Measurements from ENCODE around the gene SMIM12. TPM values are rescaled to one million over a fixed set of nuclear protein-coding genes. Genes with fewer than 3 reads are reported as not detected.

SMIM12 gene, protein sequence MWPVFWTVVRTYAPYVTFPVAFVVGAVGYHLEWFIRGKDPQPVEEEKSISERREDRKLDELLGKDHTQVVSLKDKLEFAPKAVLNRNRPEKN
- 34.0 TPM for total RNA-seq
- long read RNA-seq, transcript SMIM12-206 (2 exons, 3,454 nt): major isoform, 49 of 61 reads
- long read RNA-seq, partial matches to known transcripts: 3 of 61 reads
- long read RNA-seq, other reads (novel, unspliced or antisense): 5 of 61 reads

- TF ChIP-seq, protein P1, sequence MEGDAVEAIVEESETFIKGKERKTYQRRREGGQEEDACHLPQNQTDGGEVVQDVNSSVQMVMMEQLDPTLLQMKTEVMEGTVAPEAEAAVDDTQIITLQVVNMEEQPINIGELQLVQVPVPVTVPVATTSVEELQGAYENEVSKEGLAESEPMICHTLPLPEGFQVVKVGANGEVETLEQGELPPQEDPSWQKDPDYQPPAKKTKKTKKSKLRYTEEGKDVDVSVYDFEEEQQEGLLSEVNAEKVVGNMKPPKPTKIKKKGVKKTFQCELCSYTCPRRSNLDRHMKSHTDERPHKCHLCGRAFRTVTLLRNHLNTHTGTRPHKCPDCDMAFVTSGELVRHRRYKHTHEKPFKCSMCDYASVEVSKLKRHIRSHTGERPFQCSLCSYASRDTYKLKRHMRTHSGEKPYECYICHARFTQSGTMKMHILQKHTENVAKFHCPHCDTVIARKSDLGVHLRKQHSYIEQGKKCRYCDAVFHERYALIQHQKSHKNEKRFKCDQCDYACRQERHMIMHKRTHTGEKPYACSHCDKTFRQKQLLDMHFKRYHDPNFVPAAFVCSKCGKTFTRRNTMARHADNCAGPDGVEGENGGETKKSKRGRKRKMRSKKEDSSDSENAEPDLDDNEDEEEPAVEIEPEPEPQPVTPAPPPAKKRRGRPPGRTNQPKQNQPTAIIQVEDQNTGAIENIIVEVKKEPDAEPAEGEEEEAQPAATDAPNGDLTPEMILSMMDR (IDR thresholded peaks at IDR 0.05): peak; percentile 87
- H3K4me3 ChIP-seq: peak within 1 kb of the TSS; percentile 100
- intact Hi-C loops (cut with DNase I): no loop called here
- H3K27me3 ChIP-seq (ENCODE audit: low read depth): no peaks in the 10 kb centered on the region
- peaks cover 12% of the 10 kb centered on the region for H3K36me3 ChIP-seq
- DNase-seq (peak; percentile 97), ATAC-seq (peak; percentile 99)
- H3K9me3 ChIP-seq: no peaks in the 10 kb centered on the region
- H3K27ac ChIP-seq: peak within 1 kb of the TSS; percentile 92
- peaks cover 29% of the 10 kb centered on the region for H3K4me1 ChIP-seq
Measured at GRCh38 chr1:34859446-34860200, at the start of gene SMIM12. TSS of gene SMIM12 (minus strand) at chr1:34859749. CDS start at chr1:34855977, 3,772 bp downstream.

- intact Hi-C loops (cut with DNase I): no loop called here
- ATAC-seq (no peak), DNase-seq (no peak)
- Histone ChIP-seq H3K4me3 (no peak overlapping the region), H3K27ac (no peak overlapping the region), H3K9me3 (no peaks in the 10 kb centered on the region), H3K4me1 (no peaks in the 10 kb centered on the region), H3K27me3 (ENCODE audit: low read depth) (peaks cover 6% of the 10 kb centered on the region), H3K36me3 (no peaks in the 10 kb centered on the region)
- TF ChIP-seq, protein P1 (IDR thresholded peaks at IDR 0.05): no peak
Measured at GRCh38 chr1:34908369-34908768, 48.8 kb upstream of the SMIM12 start.

DNA sequence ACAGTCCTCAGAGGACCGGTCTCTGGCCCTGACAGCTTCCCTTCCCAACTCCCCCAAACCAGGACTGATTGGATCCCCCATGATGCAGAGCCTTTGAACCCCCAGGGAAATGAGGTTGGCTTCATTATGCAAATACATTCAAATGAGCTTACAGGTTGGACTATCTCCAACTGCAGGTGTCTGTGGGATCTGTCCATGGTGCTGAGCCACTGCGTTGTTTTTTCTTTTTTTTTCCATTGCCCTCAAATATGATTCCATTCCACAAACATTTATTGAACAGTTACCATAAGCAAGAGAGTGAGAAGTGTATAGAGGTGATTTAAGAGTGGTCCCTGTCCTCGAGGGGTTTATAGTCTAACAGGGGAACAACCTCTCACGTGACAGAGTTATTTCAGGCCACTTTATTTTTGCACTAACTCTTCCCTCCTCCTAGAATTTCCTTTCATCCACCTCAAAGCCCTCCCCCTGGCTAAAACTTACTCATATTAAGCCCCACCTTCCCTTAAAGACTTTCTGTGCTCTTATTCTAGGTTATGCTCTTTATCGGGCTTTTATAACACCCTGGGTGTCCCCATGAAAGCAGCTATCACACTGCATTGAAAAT, 48.0 kb upstream of the SMIM12 start:
- ATAC-seq: no peak
- intact Hi-C loops (cut with DNase I): no loop called here
- Histone ChIP-seq H3K4me3 (no peak overlapping the region), H3K4me1 (no peaks in the 10 kb centered on the region), H3K27me3 (ENCODE audit: low read depth) (peaks cover 8% of the 10 kb centered on the region), H3K36me3 (no peaks in the 10 kb centered on the region), H3K9me3 (no peaks in the 10 kb centered on the region), H3K27ac (no peak overlapping the region)
- DNase-seq: no peak
- TF ChIP-seq, protein P1 (IDR thresholded peaks at IDR 0.05): no peak

- DNase-seq: no peak
- H3K36me3 ChIP-seq: no peaks in the 10 kb centered on the region
- H3K27me3 ChIP-seq (ENCODE audit: low read depth): peaks cover 13% of the 10 kb centered on the region
- TF ChIP-seq, protein P1 (IDR thresholded peaks at IDR 0.05): no peak
- ATAC-seq: no peak
- intact Hi-C loops (cut with DNase I): no loop called here
- H3K9me3 ChIP-seq: no peaks in the 10 kb centered on the region
- H3K27ac ChIP-seq: no peak overlapping the region
- H3K4me1 ChIP-seq: no peaks in the 10 kb centered on the region
- H3K4me3 ChIP-seq: no peak overlapping the region
Measured at GRCh38 chr1:34906756-34907155, 47.2 kb upstream of the SMIM12 start.

- TF ChIP-seq, protein P1 (IDR thresholded peaks at IDR 0.05): no peak
- no peaks in the 10 kb centered on the region for H3K4me1 ChIP-seq
- DNase-seq (no peak), ATAC-seq (no peak)
- H3K9me3 ChIP-seq: no peaks in the 10 kb centered on the region
- H3K27ac ChIP-seq: no peak overlapping the region
- no peak overlapping the region for H3K4me3 ChIP-seq
- H3K36me3 ChIP-seq: no peaks in the 10 kb centered on the region
- H3K27me3 ChIP-seq (ENCODE audit: low read depth): peaks cover 13% of the 10 kb centered on the region
- intact Hi-C loops (cut with DNase I): no loop called here
Measured at GRCh38 chr1:34906222-34906621, 46.7 kb upstream of the SMIM12 start.
